GM19397 (cell line): Measurements from ENCODE around the gene AVPR1A.
"Not testable (repeated sequence)": the region's sequence is repeated elsewhere in the genome, so short reads cannot be mapped to it uniquely, and the experiment has no call there.

Experiments used
- ATAC-seq: cut with Tn5 transposase; IDR thresholded peaks from one replicate; pipeline ENCODE4 v1.9.1; 2021; ENCODE audit warnings: mild to moderate bottlenecking, moderate library complexity; ENCODE audit not compliant: unreplicated experiment

Gene AVPR1A

DNA sequence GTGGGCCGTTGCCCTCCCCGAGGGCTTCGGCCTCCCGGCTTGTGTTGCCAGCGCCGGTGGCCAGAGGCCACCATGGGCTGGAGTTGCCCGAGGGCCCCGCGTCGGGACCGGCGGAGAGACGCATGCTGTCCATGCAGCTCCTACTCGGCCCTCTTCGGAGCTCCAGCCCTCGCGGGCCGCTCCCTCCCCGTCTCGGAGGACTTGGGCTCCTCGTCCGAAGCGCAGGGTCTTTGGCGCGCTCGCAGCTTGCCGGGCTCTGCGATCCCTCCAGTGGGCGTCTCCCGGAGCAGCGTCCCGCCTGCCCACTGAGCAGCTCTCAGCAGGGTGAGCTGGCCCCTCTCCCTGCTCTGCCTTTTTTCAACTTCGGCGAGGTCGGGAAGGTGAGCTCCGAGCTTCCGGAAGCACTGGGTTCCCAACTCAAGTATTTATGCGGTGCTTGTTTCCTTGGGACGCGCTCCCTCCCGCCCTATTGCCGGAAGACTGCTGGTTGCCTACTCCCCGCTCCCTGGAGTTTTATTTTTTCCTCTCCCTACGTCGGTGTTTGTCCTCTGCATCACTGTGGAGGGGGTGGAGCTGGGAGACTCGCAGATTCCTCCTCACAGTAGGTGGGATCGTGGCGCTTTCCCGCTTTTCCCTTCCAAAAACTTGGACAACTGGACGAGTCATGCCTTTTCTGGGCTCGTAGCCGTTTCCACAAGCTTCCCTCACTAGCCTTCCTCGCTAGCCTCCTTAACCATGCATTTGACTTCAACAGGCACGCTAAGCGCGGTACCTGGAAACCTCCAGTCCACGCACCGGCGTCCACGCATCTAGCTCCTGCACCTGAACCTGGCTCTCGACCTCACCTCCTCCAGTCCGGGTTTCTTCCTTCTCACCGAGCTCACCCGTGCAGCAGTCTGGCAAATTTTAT is at the start of gene AVPR1A:
Gene AVPR1A, minus strand, starts transcription at position 489 of the 910 bp plus-strand sequence. Its CDS starts 365 bp downstream, at position 124.
- ATAC-seq, result no peak

DNA sequence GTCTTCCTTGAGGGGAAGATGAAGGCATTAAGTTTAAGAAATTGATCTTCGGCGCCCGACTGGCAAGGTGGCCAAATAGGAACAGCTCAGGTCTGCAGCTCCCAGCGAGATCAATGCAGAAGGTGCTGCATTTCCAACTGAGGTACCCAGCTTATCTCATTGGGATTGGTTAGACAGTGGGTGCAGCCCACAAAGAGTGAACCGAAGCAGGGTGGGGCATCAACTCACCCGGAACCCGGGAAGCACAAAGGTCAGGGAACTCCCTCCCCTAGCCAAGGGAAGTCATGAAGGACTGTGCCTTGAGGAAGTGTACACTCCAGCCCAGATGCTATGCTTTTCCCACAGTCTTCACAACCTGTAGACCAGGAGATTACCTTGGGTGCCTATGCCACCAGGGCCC is 45.2 kb upstream of the AVPR1A start:
- ATAC-seq, result no peak

DNA sequence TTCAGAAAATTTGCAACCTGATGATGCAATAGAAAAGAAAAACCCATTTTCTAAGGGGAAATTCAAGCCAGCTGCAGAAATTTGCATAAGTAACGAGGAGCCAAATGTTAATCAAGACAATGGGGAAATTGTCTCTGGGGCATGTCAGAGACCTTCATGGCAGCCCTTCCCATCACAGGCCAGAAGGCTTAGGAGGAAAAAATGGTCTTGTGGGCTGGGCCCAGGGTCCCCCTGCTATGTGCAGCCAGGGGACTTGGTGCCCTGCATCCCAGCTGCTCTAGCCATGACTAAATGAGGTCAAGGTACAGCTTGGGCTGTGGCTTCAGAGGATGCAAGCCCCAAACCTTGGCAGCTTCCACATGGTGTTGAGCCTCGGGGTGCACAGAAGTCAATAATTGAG is 28.2 kb upstream of the AVPR1A start:
- ATAC-seq, result no peak

DNA sequence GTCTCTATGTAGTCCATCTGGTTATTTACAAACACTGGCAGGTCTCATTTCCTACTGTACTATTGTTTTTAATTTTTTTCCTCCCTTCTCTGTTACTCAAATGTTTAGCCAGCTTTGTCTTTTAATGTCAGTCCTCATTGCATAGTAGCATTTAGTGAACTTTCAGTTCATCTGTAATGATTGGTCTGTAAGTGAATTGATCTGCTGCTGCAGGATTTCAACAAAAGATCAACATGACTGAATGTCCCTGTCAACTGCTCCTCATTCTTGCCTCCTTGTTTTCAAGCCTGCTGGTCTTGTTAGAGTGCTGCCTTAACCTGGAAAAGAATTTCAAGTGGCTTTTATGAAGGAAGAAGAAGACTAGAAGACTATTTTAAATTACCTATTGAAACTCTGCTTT is 19.3 kb upstream of the AVPR1A start:
- ATAC-seq, result no peak

DNA sequence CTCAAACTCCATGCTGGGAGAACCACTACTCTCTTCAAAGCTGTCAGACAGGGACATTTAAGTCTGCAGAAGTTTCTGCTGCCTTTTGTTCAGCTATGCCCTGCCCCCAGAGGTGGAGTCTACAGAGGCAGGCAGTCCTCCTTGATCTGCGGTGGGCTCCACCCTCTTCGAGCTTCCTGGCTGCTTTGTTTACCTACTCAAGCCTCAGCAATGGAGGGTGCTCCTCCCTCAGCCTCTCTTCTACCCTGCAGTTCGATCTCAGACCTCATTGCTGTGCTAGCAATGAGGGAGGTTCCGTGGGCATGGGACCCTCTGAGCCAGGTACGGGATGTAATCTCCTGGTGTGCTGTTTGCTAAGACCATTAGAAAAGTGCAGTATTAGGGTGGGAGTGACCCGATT is 16.7 kb upstream of the AVPR1A start:
- ATAC-seq, result not testable (repeated sequence)

DNA sequence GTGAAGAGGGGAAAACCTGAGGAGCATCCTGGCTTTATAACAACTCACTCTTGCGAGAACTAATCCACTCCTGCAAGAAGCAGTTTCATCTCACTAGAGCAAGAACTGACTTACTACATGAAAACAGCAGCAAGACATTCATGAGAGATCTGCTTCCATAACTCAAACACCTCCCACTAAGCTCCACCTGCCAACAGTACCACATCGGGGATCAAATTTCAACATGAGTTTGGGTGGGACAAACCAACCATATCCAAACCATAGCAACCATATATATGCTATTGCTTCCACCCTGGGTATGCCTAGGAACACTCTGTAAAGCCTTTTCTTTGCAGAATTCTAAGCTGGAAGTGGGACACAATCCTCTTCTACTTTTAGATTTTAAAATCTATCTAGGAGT is 13.9 kb upstream of the AVPR1A start:
- no peak for ATAC-seq

DNA sequence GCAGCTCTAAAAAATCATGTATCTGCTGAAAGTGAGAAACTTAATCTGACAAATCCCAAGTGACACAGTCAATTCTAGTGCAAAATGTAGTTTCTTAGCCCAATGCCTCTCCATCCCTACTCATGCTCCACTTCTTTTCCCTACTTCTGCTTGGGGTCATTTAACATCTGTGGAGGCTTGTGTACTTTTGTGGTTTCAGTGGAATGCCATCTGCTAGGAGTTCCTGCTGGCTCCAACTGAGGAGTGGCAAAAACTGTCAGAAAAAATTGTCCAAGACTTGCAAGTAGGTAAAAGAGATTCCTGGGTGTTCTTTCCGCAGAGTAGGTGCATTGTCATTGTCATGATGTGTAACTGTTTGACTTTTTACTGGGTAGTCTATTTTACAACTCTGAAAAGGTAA is 12.5 kb upstream of the AVPR1A start:
- ATAC-seq, result no peak

DNA sequence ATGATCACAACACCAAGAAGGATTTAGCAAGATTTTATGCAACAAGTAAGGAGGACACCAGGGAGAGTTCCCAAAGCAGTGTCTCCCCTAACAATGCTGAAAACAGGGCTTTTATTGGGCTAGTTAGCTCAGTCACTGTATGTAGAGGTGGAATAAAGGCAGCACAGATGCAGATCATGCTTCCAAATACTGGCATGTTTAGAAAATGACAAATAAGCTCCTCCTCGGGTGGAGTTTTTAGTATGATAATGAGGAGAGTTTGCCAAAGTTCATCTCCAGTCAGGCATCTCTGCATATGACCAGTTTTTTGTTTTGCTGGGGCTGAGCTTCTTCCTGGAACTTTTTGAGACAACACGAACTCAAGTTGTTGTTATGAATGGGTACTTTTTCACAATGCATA is 4.4 kb upstream of the AVPR1A start:
- no peak for ATAC-seq

DNA sequence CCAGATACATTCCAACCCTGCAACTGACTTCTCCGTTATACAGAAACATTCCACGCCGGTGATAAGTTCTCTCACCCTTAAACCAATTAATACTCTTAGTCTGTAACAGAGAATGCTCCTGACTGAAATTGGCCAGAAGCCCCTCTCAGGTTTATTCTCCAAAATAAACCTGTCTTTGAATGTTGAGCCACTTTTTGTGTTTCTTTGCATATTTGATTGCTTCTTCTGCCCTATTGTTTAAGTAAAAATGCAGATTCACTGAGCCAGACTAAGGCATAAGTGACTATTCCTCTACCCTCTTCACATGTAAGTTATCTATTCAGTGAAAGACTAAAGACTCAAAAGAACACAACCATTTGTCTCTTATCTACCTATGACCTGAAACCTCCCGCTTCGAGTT is 3.6 kb upstream of the AVPR1A start:
- no peak for ATAC-seq

DNA sequence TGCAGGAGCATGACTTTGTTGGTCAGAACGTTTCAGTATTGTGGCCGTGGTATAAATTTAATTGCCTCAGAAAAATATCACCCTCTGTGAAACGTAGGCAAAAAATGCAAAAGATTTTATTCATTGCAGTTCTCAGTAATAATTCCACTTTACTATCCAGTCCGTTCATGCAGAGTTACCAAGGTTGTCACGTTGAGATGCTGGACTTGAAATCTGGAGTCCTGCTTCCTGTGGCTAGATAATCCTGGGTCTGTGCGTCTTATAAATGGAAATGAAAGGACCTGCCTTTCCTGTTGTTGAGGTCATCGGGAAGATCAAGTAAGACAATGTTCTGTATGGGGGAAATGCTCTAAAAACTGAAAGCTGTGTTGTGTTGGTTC is 1.3 kb upstream of the AVPR1A start:
- ATAC-seq, result no peak

DNA sequence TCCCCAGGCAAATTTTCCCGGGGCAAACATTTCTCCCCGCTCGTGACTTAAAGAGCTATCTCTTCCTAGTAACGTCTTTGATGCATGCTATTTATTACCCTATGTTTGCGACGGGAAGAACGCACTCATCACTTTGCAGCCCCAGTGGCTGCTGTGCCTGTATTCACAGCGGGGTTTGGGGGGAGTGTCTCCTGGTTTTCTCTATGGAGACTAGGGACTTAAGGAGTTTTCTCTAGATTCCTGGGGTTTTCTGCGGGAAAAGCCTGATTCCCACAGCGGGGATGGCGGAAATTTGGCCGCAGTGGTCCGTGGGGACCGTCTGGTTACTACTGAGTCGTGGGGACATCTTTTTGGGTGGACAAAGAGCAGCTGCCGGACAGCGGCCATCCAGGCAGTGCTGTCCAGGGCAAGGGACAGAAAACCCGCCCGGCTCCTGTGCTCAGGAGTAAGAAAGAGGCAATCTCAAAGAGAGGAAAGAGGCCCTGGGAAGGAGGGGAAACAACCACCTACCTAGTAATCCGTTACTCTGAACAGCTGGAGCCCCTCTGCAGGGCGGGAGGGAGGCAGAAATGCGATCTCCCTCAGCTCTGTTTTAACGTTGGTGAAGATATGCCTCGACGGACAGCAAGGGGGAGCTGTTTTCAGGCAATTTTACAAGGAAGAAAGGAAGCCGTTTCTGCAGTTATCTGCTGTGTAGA is 771 bp upstream of the AVPR1A start:
- ATAC-seq, result peak; percentile 72

DNA sequence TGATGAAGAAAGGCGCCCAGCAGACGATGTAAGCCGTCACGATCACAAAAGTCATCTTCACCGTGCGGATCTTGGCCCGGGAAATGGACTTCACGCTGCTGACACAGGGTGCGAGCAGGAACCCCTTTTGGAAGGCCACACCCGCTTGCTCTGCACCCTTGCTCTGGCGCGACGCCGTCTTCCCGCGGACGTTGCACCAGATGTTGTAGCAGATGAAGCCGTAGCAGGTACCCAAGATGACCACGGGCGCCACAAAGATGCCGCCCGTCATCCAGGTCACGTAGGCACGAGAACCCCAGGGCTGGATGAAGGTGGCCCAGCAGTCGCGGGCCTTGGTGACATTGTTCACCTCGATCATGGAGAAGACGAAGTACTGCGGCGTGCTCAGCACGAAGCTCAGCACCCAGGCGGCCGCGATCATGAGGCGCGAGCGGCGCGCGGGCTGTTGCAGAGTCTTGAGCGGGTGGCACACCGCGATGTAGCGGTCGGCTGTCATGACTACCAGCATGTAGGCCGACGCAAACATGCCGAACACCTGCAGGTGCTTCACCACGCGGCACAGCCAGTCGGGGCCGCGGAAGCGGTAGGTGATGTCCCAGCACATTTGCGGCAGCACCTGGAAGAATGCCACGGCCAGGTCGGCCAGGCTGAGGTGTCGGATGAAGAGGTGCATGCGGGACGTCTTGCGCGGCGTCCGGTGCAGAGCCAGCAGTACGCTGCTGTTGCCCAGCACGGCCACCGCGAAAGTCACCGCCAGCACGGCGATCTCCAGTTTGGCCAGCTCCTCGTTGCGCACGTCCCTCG is 890 bp downstream of the AVPR1A start:
- ATAC-seq, result no peak

DNA sequence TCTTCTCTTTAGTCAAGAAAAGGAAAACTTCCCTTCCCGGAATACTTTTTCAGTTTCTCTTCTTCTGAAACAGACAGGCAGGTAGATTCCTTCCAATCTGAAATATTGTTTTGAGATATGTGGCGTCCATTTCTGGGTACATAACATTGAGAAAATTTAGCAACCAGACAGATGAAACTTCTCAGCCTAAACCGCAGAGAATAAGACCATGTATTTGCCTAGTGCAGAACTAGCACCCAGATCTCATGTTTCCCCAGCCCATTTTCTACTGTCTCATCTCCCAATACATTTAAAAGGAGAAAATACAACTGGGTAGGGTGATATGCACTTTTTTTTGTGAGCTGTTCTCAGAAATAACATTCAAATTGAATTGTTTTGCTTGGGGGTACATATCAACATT is 6.4 kb downstream of the AVPR1A start:
- ATAC-seq, result no peak

DNA sequence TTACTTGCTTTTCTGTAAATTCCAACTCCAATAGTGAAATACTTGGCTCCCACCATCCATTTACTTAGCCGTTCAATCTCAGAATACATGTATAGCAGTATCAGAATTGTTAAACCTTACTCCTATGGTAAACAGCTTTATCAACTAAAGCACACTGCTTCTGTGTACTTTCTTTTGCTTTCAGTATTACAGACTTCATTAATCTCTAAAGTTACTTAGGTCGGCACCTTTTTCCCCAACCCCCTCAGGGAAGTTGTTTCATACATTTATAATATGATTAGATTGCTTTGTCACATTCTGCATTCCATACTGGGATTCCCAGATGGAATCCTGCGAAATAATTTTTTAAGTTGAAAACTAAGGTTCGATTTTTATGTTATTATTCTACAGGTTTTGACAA is 12.5 kb downstream of the AVPR1A start:
- no peak for ATAC-seq

DNA sequence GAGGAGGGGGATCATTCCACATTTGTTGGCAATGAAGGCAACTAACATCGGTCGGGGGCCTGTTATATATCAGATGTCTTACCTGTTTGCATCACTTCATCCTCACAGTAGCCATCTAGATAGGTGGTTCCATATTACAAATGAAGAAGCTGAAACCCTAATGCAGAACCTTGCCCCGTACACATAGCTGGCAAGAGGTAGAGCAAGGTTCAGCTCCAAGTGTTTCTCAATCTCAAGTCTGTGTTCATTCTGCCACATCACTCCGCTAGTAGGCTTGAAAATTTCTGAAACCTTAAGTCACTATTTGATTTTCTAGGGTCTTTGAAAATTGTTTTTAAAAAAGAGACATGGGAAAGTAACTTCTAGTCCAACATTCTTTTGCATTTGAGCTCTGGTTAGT is 17.0 kb downstream of the AVPR1A start:
- no peak for ATAC-seq

DNA sequence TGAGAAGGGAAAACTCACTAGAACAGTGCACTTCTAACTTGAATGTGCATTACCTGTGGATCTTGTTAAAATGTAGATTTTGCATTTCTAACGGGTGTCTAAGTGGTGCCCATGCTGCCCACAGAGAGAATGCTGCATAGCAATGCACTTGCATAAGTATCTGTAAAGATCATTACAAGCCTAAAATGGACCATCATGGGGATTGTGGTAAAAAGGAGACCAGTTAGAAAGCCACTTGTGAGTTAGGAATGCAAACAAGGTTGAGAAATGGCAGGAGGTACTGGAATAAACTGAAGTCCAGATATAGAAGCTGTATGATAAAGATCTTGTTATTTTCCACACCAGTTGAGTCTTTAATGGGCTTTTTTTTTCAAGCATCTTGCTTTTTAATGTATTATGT is 18.8 kb downstream of the AVPR1A start:
- ATAC-seq, result no peak

DNA sequence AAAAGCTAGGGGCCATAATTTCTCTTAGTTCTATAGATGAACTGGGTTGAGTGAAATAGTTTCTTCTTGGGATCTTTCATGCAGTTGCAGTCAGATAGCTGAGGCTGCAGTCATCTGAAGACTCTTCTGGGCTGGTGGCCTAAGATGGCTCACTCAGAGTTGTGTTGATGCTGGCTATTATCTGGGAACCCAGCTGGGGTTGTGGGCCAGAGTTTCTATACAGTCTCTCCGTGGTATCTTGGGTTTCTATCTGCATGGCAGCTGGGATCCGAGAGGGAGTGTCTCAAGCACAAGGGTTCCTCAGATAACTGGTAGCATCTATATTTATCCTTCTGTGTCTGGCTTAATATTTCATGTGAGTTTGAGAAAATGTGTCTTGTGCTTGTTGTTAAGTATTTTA is 21.1 kb downstream of the AVPR1A start:
- ATAC-seq, result no peak

DNA sequence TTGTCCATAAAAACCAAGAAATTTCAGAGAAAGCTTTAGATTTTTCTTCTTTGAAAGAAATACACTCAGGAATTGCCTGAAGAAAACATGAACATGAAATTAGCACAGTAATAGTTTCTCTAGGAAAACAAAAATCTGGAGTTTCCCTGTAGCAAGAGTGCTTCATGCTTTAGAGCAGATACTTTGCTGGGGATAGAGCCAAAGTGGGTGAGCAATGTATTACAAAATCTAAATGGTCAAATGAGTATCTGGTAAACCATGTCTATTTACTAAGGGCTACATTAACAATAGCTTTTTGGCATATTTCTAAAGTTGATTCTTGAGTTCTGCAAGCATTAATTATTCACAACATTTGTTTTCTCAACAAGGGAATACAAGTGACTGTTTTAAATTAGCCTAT is 26.2 kb downstream of the AVPR1A start:
- ATAC-seq, result no peak

DNA sequence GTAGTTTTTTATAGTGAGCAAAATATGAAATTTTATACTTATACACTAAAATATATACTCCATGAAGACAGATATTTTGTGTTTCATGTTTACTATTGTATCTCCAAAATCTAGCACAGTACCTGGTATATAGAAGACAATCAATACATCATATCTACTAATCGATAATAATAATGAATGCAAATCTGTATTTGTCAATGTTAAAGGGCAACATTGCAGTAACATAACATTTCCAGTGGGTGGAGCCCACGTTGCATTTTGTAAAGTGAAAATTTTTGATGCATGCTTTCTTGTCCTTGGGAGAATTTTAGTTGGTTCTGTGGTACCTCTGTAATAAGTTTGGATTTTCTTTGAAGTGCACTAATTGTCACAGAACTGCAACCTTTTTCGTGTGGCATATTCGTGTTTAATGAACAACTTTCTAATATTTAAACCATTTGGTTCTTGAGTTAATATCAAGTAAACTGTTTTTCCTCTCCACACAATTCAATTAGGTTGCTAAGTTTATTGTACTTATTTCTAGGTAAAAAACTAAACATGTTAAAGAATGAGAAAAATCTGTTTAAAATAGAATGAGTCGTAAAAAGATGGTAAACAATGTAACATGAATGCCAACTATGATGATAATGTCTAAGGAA is 47.4 kb downstream of the AVPR1A start:
- ATAC-seq, result no peak

DNA sequence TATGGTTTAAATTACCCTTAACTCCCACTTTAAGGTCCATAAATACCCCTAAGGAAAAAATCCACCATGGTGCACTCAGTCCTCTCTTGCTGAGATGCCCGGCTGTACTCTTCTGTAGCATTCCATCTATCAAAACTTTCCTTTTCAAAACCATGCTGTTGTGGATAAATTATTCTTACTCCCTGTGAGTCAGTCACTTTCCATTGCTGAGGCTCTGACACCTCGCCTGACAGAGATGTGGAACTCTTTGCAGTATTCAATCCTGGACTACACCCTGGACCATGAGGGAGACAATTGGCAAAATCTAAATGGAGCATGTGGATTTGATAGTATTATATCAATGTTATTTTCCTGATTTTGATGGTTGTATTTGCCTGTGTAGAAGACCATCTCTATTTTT is 49.1 kb downstream of the AVPR1A start:
- ATAC-seq, result no peak

DNA sequence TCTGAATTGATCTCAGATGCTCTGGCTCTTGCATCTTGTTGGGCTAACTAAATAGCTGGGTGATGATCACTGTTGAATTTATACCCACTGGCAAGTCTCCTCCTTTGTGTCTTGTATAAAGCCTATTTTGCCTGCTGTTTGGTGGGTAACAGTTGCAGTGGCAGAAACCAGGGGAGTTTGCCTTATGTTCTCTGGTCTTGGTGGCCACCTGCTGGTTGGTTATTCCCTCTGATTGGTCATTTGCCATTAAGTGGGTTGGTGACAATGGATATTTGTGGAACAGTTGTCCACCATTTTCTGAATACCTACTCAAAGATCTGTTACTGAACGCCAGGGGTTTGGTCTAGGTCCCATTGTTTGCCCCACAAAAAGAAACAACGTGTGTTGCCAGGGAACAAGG is 52.1 kb downstream of the AVPR1A start:
- no peak for ATAC-seq
